ENCODE measurements around the gene SORBS2. TPM values are rescaled to one million over a fixed set of nuclear protein-coding genes. Genes with fewer than 3 reads are reported as not detected.

The SORBS2 gene
- total and polyA plus RNA-seq, 2 donors (not counting 3 experiments of a cell fraction or from before 2014, with no cell fraction given) = 69.8 to 82.5 TPM

DNA sequence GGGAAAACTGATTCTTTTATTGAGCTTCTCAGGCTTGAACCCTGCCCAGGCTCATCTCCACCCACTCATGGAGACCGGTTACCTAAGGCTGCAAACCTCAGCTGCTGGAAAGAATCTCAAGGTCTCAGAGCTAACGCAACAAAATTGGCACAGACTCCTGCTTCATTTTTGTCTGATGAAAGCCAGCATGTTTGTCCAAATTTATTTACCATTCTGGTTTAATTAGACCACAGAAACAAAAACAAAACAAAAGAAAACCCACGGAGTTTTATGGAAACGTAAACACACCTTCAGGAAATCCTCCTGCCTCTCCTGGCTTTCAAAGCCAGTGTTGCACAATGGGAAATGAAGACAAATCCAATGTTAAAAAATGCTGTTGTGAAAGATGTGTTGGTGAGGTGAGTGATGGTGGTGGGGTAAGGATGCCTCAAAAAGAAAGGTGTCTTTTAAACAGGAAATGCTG is 220.3 kb downstream of the SORBS2 start:
- H4K20me1 ChIP-seq (replicated peaks; ENCODE audit: control insufficient read depth, extremely low read depth, insufficient read depth, low read length) = no peaks in the 10 kb centered on the region
- no TSS peak for BruUV-seq (replicated peaks)
- H3K9ac ChIP-seq (replicated peaks; ENCODE audit: extremely low read depth, insufficient read depth, low read length) = no peak overlapping the region
- no peak for DNase-seq (ENCODE audit: low read depth, low spot score)
- ChIA-PET CTCF (interaction anchor here (1.1 to 1.7 kb wide), 4 partner anchors 9 to 446 kb away, joined by 3 to 5 read pairs (median 4); no protein-coding TSS in a partner anchor), POLR2A (no interaction called here)
- no peaks in the 10 kb centered on the region for H3K4me1 ChIP-seq (ENCODE audit: control insufficient read depth, extremely low read depth, insufficient read depth, low read length)
- no peaks in the 10 kb centered on the region for H3K36me3 ChIP-seq (ENCODE audit: control insufficient read depth in 2 of 2, extremely low read depth in 1 of 2, insufficient read depth in 2 of 2, low read length in 2 of 2)
- dilution Hi-C loops (cut with MboI; ENCODE audit: extremely low pct_ligation_motif_present, low sequenced_read_pairs) (no loop called here), intact Hi-C loops (cut with micrococcal nuclease) (loop anchor here (10.0 kb wide), 2 partner anchors 247 to 547 kb away; no protein-coding TSS in a partner anchor)
- H2AFZ ChIP-seq (ENCODE audit: low read depth, low read length) = no peak overlapping the region
- H3K27ac ChIP-seq (ENCODE audit: insufficient read depth, low read depth, low read length) = no peak overlapping the region
- H3K4me2 ChIP-seq (ENCODE audit: insufficient read depth, low read length) = no peak overlapping the region
- no peak overlapping the region for H3K4me3 ChIP-seq (replicated peaks in 1 of 3; ENCODE audit: insufficient read depth in 1 of 3, low read depth in 1 of 3, low read length in 3 of 3)
- H3K9me3 ChIP-seq (replicated peaks; ENCODE audit: control insufficient read depth, insufficient read depth, low read length) = no peaks in the 10 kb centered on the region
- TF ChIP-seq EZH2 (IDR thresholded peaks at IDR 0.05; ENCODE audit: borderline replicate concordance, low read depth, low read length, severe bottlenecking) (no peak), FOS (IDR thresholded peaks at IDR 0.05; ENCODE audit: borderline replicate concordance, insufficient read depth, low read length) (no peak), MYC (IDR thresholded peaks at IDR 0.05; ENCODE audit: low read depth, low read length) (no peak), POLR2A (IDR thresholded peaks at IDR 0.05; ENCODE audit: low read depth, low read length) (no peak), JUN (IDR thresholded peaks at IDR 0.05; ENCODE audit: borderline replicate concordance, insufficient read depth, insufficient read length, low read depth) (no peak), CTCF (IDR thresholded peaks at IDR 0.05; ENCODE audit: extremely low read depth in 1 of 2, insufficient read depth in 1 of 2, low read depth in 1 of 2, low read length in 2 of 2) (no peak), POLR2AphosphoS5 (IDR thresholded peaks at IDR 0.05; ENCODE audit: insufficient read depth, low read depth, low read length) (no peak), GATA2 (IDR thresholded peaks at IDR 0.05; ENCODE audit: insufficient read depth, insufficient read length, low read depth, low read length) (no peak)
- TF ChIP-seq, protein P1, sequence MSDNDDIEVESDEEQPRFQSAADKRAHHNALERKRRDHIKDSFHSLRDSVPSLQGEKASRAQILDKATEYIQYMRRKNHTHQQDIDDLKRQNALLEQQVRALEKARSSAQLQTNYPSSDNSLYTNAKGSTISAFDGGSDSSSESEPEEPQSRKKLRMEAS (IDR thresholded peaks at IDR 0.05; ENCODE audit: insufficient read depth, insufficient read length) = no peak
- H3K27me3 ChIP-seq (ENCODE audit: control insufficient read depth in 2 of 2, insufficient read depth in 2 of 2, low read length in 2 of 2) = no peaks in the 10 kb centered on the region
- H3K9me1 ChIP-seq (replicated peaks; ENCODE audit: control insufficient read depth, extremely low read depth, insufficient read depth, low read length) = no peaks in the 10 kb centered on the region
- FAIRE-seq = no peak
- no peaks in the 10 kb centered on the region for H3K79me2 ChIP-seq (ENCODE audit: control insufficient read depth, insufficient read depth, low read length)

Data from endothelial cell of umbilical vein (primary cell).